H1 (cell line): ENCODE measurements around the gene TXNRD2. TPM values are rescaled to one million over a fixed set of nuclear protein-coding genes. Genes with fewer than 3 reads are reported as not detected.

ENCODE experiments used
- CTCF ChIA-PET: fragments of 300-600 bp; sonication (Branson Sonifier 250); formaldehyde crosslinking; loops from one replicate; lab custom pipeline; 2021; ENCODE audit not compliant: partially characterized antibody; lab: Charles Lee
- POLR2A ChIA-PET: fragments of 300-600 bp; sonication (Branson Sonifier 250); formaldehyde crosslinking; loops from one replicate; lab custom pipeline; 2021; ENCODE audit warnings: inconsistent platforms; ENCODE audit not compliant: partially characterized antibody; lab: Charles Lee
- DNase-seq, 2 experiments: peaks; one replicate each; pipeline versions ENCODE4 v3.0.0 to v3.0.0-alpha.2; 2010 to 2022; ENCODE audit warnings: low spot score in 2 of 2, low read depth in 1 of 2, mixed read lengths in 1 of 2
- FAIRE-seq: peaks from 2 replicates; lab custom pipeline; 2011; peaks lifted over from hg19 to GRCh38; lab: Jason Lieb, UNC
- H2AFZ ChIP-seq: 2 replicates; pipeline ENCODE4 v1.8.1; 2012; ENCODE audit warnings: low read length, inconsistent platforms
- H2AK5ac ChIP-seq: 2 replicates; pipeline ENCODE4 v1.6.1; 2013; ENCODE audit warnings: low read depth, low read length
- H2BK120ac ChIP-seq: replicated peaks from 2 replicates; pipeline ENCODE3; 2013; ENCODE audit warnings: low read depth, low read length, inconsistent platforms
- H2BK12ac ChIP-seq: 2 replicates; pipeline ENCODE4 v1.6.1; 2013; ENCODE audit warnings: low read depth, low read length
- H2BK15ac ChIP-seq: 2 replicates; pipeline ENCODE4 v1.6.1; 2013; ENCODE audit warnings: low read length
- H2BK20ac ChIP-seq: 2 replicates; pipeline ENCODE4 v1.6.1; 2013; ENCODE audit warnings: low read length
- H2BK5ac ChIP-seq: 2 replicates; pipeline ENCODE4 v1.6.1; 2013; ENCODE audit warnings: low read depth, low read length
- H3K14ac ChIP-seq: 2 replicates; pipeline ENCODE4 v1.6.1; 2013; ENCODE audit warnings: inconsistent platforms; ENCODE audit not compliant: insufficient read length
- H3K18ac ChIP-seq: 2 replicates; pipeline ENCODE4 v1.6.1; 2013; ENCODE audit warnings: low read length; ENCODE audit errors: extremely low read depth
- H3K23ac ChIP-seq: 2 replicates; pipeline ENCODE4 v1.6.1; 2013; ENCODE audit warnings: inconsistent platforms; ENCODE audit not compliant: insufficient read length
- H3K23me2 ChIP-seq: 2 replicates; pipeline ENCODE4 v1.6.1; 2013; ENCODE audit warnings: low read depth, low read length
- H3K27ac ChIP-seq: 2 replicates; pipeline ENCODE4 v1.6.1; 2011; ENCODE audit warnings: low read depth, low read length, inconsistent platforms
- H3K27me3 ChIP-seq, 4 experiments: replicated peaks in 1 of 4; 1 replicate in 1 of 4; 2 replicates in 3 of 4; pipeline versions ENCODE4 v1.6.1 to v1.8.1; 2011 to 2013; ENCODE audit warnings: low read length in 3 of 4, mild to moderate bottlenecking in 3 of 4, inconsistent platforms in 2 of 4, mixed read lengths in 2 of 4, moderate library complexity in 1 of 4; ENCODE audit not compliant: control insufficient read depth in 3 of 4, insufficient read depth in 3 of 4; ENCODE audit errors: extremely low read depth in 1 of 4
- H3K36me3 ChIP-seq, 4 experiments: 2 replicates each; pipeline versions ENCODE4 v1.6.1 to v1.8.1; 2011 to 2013; ENCODE audit warnings: mild to moderate bottlenecking in 4 of 4, low read length in 3 of 4, moderate library complexity in 2 of 4, control low read depth in 1 of 4, inconsistent platforms in 1 of 4; ENCODE audit not compliant: insufficient read depth in 4 of 4, control insufficient read depth in 2 of 4
- H3K4ac ChIP-seq: replicated peaks from 2 replicates; pipeline ENCODE3; 2013; ENCODE audit warnings: low read length, low read depth, mixed read lengths, inconsistent platforms; ENCODE audit not compliant: insufficient read length
- H3K4me1 ChIP-seq, 4 experiments: replicated peaks in 1 of 4; 1 replicate in 1 of 4; 2 replicates in 3 of 4; pipeline versions ENCODE4 v1.6.1 to v1.8.1; 2011 to 2013; ENCODE audit warnings: low read length in 3 of 4, inconsistent platforms in 2 of 4, mixed read lengths in 1 of 4; ENCODE audit not compliant: insufficient read depth in 4 of 4, control insufficient read depth in 3 of 4
- H3K4me2 ChIP-seq, 2 experiments: 2 replicates each; pipeline versions ENCODE4 v1.6.1 to v1.8.1; 2011 to 2013; ENCODE audit warnings: low read depth in 2 of 2, low read length in 2 of 2, control low read depth in 1 of 2, inconsistent platforms in 1 of 2, mild to moderate bottlenecking in 1 of 2; ENCODE audit not compliant: insufficient read depth in 1 of 2
- H3K4me3 ChIP-seq, 4 experiments: fragments of 200-600, 300-600 bp in 1 of 4; sonication (generic), shearing (Covaris generic), sonication (Bioruptor Twin) in 1 of 4; 2 replicates each; pipeline versions ENCODE4 v1.5.1 to v1.8.1; 2011 to 2016; ENCODE audit warnings: low read length in 4 of 4, low read depth in 3 of 4, control low read depth in 2 of 4, inconsistent platforms in 2 of 4, mild to moderate bottlenecking in 2 of 4, mixed read lengths in 1 of 4, moderate library complexity in 1 of 4; ENCODE audit not compliant: insufficient read depth in 2 of 4; ENCODE audit errors: extremely low read depth in 1 of 4
- H3K56ac ChIP-seq: replicated peaks from 2 replicates; pipeline ENCODE3; 2013; ENCODE audit warnings: low read depth, mild to moderate bottlenecking, mixed read lengths, low read length, inconsistent platforms; ENCODE audit not compliant: insufficient read length
- H3K79me1 ChIP-seq: 2 replicates; pipeline ENCODE4 v1.6.1; 2013; ENCODE audit warnings: low read depth, low read length, control low read depth
- H3K79me2 ChIP-seq, 2 experiments: 2 replicates each; pipeline versions ENCODE4 v1.6.1 to v1.8.1; 2012 to 2013; ENCODE audit warnings: low read length in 2 of 2, mild to moderate bottlenecking in 2 of 2, inconsistent platforms in 1 of 2; ENCODE audit not compliant: insufficient read depth in 2 of 2, control insufficient read depth in 1 of 2
- H3K9ac ChIP-seq, 4 experiments: replicated peaks in 1 of 4; 1 replicate in 1 of 4; 2 replicates in 3 of 4; pipeline versions ENCODE4 v1.6.1 to v1.8.1; 2011 to 2013; ENCODE audit warnings: low read depth in 3 of 4, low read length in 3 of 4, control low read depth in 2 of 4, mild to moderate bottlenecking in 2 of 4, moderate library complexity in 2 of 4, inconsistent platforms in 1 of 4; ENCODE audit errors: extremely low read depth in 1 of 4
- H3K9me3 ChIP-seq, 2 experiments: 2 replicates each; pipeline versions ENCODE4 v1.6.1 to v1.8.1; 2012 to 2013; ENCODE audit warnings: mild to moderate bottlenecking in 2 of 2, moderate library complexity in 2 of 2, control low read depth in 1 of 2, inconsistent platforms in 1 of 2, low read depth in 1 of 2, low read length in 1 of 2, mixed read lengths in 1 of 2; ENCODE audit not compliant: insufficient read depth in 2 of 2
- H4K20me1 ChIP-seq, 2 experiments: replicated peaks in 1 of 2; 2 replicates each; pipeline versions ENCODE3 to v1.8.1; 2011 to 2013; ENCODE audit warnings: inconsistent platforms in 2 of 2, low read length in 2 of 2, mild to moderate bottlenecking in 1 of 2; ENCODE audit not compliant: insufficient read depth in 2 of 2, control insufficient read depth in 1 of 2
- H4K5ac ChIP-seq: 2 replicates; pipeline ENCODE4 v1.6.1; 2013; ENCODE audit warnings: low read length, low read depth, mixed read lengths, inconsistent platforms; ENCODE audit not compliant: insufficient read length
- H4K8ac ChIP-seq: 2 replicates; pipeline ENCODE4 v1.8.0; 2013; ENCODE audit warnings: mild to moderate bottlenecking, moderate library complexity, low read length, inconsistent platforms; ENCODE audit not compliant: insufficient read depth; ENCODE audit errors: extremely low read depth
- H4K91ac ChIP-seq: replicated peaks from 2 replicates; pipeline ENCODE3; 2013; ENCODE audit warnings: low read length, mixed read lengths, inconsistent platforms; ENCODE audit not compliant: insufficient read length
- BACH1 ChIP-seq: IDR thresholded peaks from 2 replicates; pipeline ENCODE4 v1.6.1; 2012; ENCODE audit warnings: low read length, improper control_type of control experiment
- BRCA1 ChIP-seq: IDR thresholded peaks from 2 replicates; pipeline ENCODE4 v1.6.1; 2012; ENCODE audit warnings: low read depth, low read length, improper control_type of control experiment
- CEBPB ChIP-seq: IDR thresholded peaks from 2 replicates; pipeline ENCODE4 v1.6.1; 2012; ENCODE audit warnings: low read depth, low read length
- CTCF ChIP-seq, 3 experiments: IDR thresholded peaks; 1 replicate in 2 of 3; 2 replicates in 1 of 3; pipeline versions ENCODE4 v1.5.1 to v1.6.1; 2011; ENCODE audit warnings: low read length in 3 of 3, mild to moderate bottlenecking in 3 of 3, inconsistent platforms in 2 of 3, low read depth in 1 of 3, moderate library complexity in 1 of 3; ENCODE audit not compliant: insufficient read depth in 1 of 3; ENCODE audit errors: control extremely low read depth in 1 of 3
- EZH2 ChIP-seq: fragments of 200-600 bp; sonication (generic); IDR thresholded peaks from 2 replicates; pipeline ENCODE4 v1.7.1; 2012; ENCODE audit warnings: low read depth, mild to moderate bottlenecking, moderate library complexity, low read length, inconsistent platforms; ENCODE audit not compliant: severe bottlenecking
- RAD21 ChIP-seq, 2 experiments: IDR thresholded peaks in 1 of 2; conservative IDR thresholded peaks in 1 of 2; 2 replicates each; pipeline ENCODE4 v1.6.1; 2011; ENCODE audit warnings: low read depth in 2 of 2, low read length in 2 of 2, improper control_type of control experiment in 1 of 2, inconsistent platforms in 1 of 2, mild to moderate bottlenecking in 1 of 2, moderate library complexity in 1 of 2
- SIX5 ChIP-seq: IDR thresholded peaks from 2 replicates; pipeline ENCODE4 v1.6.1; 2011; ENCODE audit warnings: mild to moderate bottlenecking, low read depth, low read length
- WGBS, 2 experiments: shearing (Covaris generic) in 1 of 2; methylation state at CpG; one replicate each; pipeline versions ENCODE4 v1.1.6 to v1.1.7; 2013 to 2015; ENCODE audit warnings: low lambda C conversion rate in 2 of 2, mixed read lengths in 2 of 2, inconsistent platforms in 1 of 2, low coverage in 1 of 2, missing lambda C conversion rate in 1 of 2; ENCODE audit not compliant: insufficient replicate concordance in 2 of 2, insufficient coverage in 1 of 2, insufficient read length in 1 of 2; ENCODE audit errors: extremely low coverage in 1 of 2, missing lambda C conversion rate in 1 of 2; 5-methylcytosine and 5-hydroxymethylcytosine counted together
- polyA plus RNA-seq, 7 experiments: library from polyadenylated mRNA; depleted of rRNA in 3 of 7; stranded (reverse) in 5 of 7; unstranded in 2 of 7; fragments of >200 nt in 5 of 7; fragments of 200-250 nt in 2 of 7; gene quantifications; 1 replicate in 5 of 7; 2 replicates in 1 of 7; 4 replicates in 1 of 7; pipeline versions ENCODE4 v1.2.1 to v1.2.3, GENCODE V29; 2011 to 2013; ENCODE audit warnings: missing spikeins in 2 of 7, mixed read lengths in 2 of 7
- total RNA-seq: library from RNA; stranded (reverse); fragmentation: NEBNext Ultra II Directional; extraction: Animal tissue kit (Norgen Biotek cat#: 25700); gene quantifications from 2 replicates; pipeline ENCODE4 v1.2.1, GENCODE V29; 2021

TXNRD2 gene
- total and polyA plus RNA-seq, 2 of the 8 experiments (the other 6 are each of a cell fraction or from before 2014, with no cell fraction given): 14.8 to 21.9 TPM

- ChIA-PET CTCF (interaction anchor here (0.7 to 10.9 kb wide), 44 partner anchors 7 to 544 kb away, joined by 3 to 145 read pairs (median 5); partner anchors contain the start of genes COMT, GP1BB and TXNRD2), POLR2A (interaction anchor here (0.7 to 1.4 kb wide), 2 partner anchors 30 to 148 kb away, joined by 3 read pairs; no protein-coding TSS in a partner anchor)
- Histone ChIP-seq H3K4me2 (no peak overlapping the region), H2BK20ac (no peak overlapping the region), H4K20me1 (peaks cover 0 to 7% of the 10 kb centered on the region in 2 experiments), H2BK5ac (no peak overlapping the region), H3K23ac (no peak overlapping the region), H3K36me3 (no peaks in the 10 kb centered on the region), H3K4me3 (no peak overlapping the region), H4K8ac (no peak overlapping the region), H3K18ac (no peak overlapping the region), H3K4ac (no peak overlapping the region), H2AK5ac (no peak overlapping the region), H3K9ac (no peak overlapping the region), H2BK15ac (no peak overlapping the region), H3K79me2 (no peaks in the 10 kb centered on the region), H4K91ac (no peak overlapping the region), H3K27me3 (no peaks in the 10 kb centered on the region), H3K56ac (no peak overlapping the region), H4K5ac (no peak overlapping the region), H2BK120ac (no peak overlapping the region), H3K27ac (no peak overlapping the region), H3K79me1 (no peaks in the 10 kb centered on the region; the same call in 1 of the 2 replicates), H3K14ac (no peak overlapping the region), H2BK12ac (no peak overlapping the region), H3K4me1 (no peaks in the 10 kb centered on the region; a peak in 2 of 7 replicates), H3K9me3 (no peaks in the 10 kb centered on the region), H3K23me2 (peaks cover 6% of the 10 kb centered on the region; the same call in 1 of the 2 replicates), H2AFZ (no peak overlapping the region)
- DNase-seq: peak in 1 of 2 experiments; percentile 55
- no peak for FAIRE-seq
- TF ChIP-seq BACH1 (no peak), CTCF (IDR thresholded peaks at IDR 0.05; ENCODE audit: control extremely low read depth in 1 of 3, insufficient read depth in 1 of 3, low read depth in 1 of 3, low read length in 3 of 3) (peak; percentile 45 to 71 (median 51)), EZH2 (no peak), BRCA1 (no peak), CEBPB (no peak), RAD21 (IDR thresholded peaks at IDR 0.05 in 1 of 2, conservative IDR thresholded peaks at IDR 0.05 in 1 of 2; ENCODE audit: low read depth in 2 of 2, low read length in 2 of 2) (peak; percentile 41 to 48), SIX5 (no peak)
- 86% methylated on average over 17 of the region's 20 CpGs; no CpG with 5 or more reads in 1 of the 2 experiments for WGBS, 2 experiments
Measured at GRCh38 chr22:19912271-19912999, 29.2 kb downstream of the TXNRD2 start.
